Adrenal gland (tissue), 12 donors: ENCODE measurements around the gene VEGFD. TPM values are rescaled to one million over a fixed set of nuclear protein-coding genes. Genes with fewer than 3 reads are reported as not detected.
A peak's percentile ranks its signal among the peaks of the same experiment; 100 is the strongest.

ENCODE experiments used
- DNase-seq, 7 donors: peaks; one replicate each; pipeline ENCODE4 v3.0.0-alpha.2; 2019 to 2020
- H3K27ac ChIP-seq, 5 donors: fragments of 200-600 bp; sonication (generic) in 4 of 5; 1 replicate in 3 of 5; 2 replicates in 2 of 5; pipeline versions ENCODE4 v1.5.1 to v1.8.0; 2016 to 2020; ENCODE audit warnings: mild to moderate bottlenecking in 1 of 5
- H3K27me3 ChIP-seq: fragments of 200-600 bp; 2 replicates; pipeline ENCODE4 v1.8.0; 2021
- H3K36me3 ChIP-seq, 2 donors: fragments of 200-600 bp; replicated peaks in 1 of 2; 1 replicate in 1 of 2; 2 replicates in 1 of 2; pipeline versions ENCODE4 v1.5.1 to v1.8.0; 2018 to 2022
- H3K4me1 ChIP-seq, 2 donors: fragments of 200-600 bp; replicated peaks in 1 of 2; 1 replicate in 1 of 2; 2 replicates in 1 of 2; pipeline versions ENCODE4 v1.5.1 to v1.8.0; 2018 to 2021
- H3K4me3 ChIP-seq, 4 donors: fragments of 200-600 bp; sonication (generic) in 3 of 4; one replicate each; pipeline ENCODE4 v1.5.1; 2016 to 2018
- H3K9me3 ChIP-seq, 3 donors: fragments of 200-600 bp; sonication (generic) in 1 of 3; replicated peaks in 1 of 3; 1 replicate in 2 of 3; 2 replicates in 1 of 3; pipeline versions ENCODE4 v1.5.1 to v1.8.0; 2016 to 2021
- POLR2A ChIP-seq, 2 donors: fragments of 450-650 bp; IDR thresholded peaks; one replicate each; pipeline ENCODE4 v1.6.1; 2017; ENCODE audit warnings: antibody characterized with exemption in 2 of 2, mild to moderate bottlenecking in 2 of 2, moderate library complexity in 1 of 2
- WGBS, 4 donors: extraction: QIAGEN DNeasy Blood & Tissue Kit in 2 of 4; methylation state at CpG; one replicate each; pipeline versions ENCODE4 v1.1.5 to v1.1.7; 2013 to 2017; 5-methylcytosine and 5-hydroxymethylcytosine counted together
- intact Hi-C, 2 donors: fragments of 100-400 bp; cut with DNase I; formaldehyde crosslinking; loops; one replicate each; pipeline versions ENCODE4 v1.14.1 to v1.15.0; 2022 to 2023
- polyA plus RNA-seq, 3 donors: library from polyadenylated mRNA; stranded (reverse); fragments of 200-250 nt in 2 of 3; fragments of 350-450 nt in 1 of 3; fragmentation: Illumina TruSeq in 1 of 3; extraction: RNeasy Lipid Tissue Mini Kit (QIAGEN cat#74804) in 1 of 3; gene quantifications; one replicate each; pipeline ENCODE4 v1.2.3, GENCODE V29; 2013 to 2014
- total RNA-seq, 9 donors: library from RNA; depleted of rRNA in 4 of 9; stranded (reverse); fragments of >200 nt in 4 of 9; fragments of 120-200 nt in 1 of 9; fragmentation: NEBNext Ultra II Directional in 1 of 9; extraction: Animal tissue kit (Norgen Biotek cat#: 25700) in 1 of 9; gene quantifications; one replicate each; pipeline versions ENCODE4 v1.1.0 to v1.2.4, GENCODE V29; 2013 to 2023
- TF ChIP-seq, protein P1 (sequence below), 6 experiments: fragments of 450-650 bp in 4 of 6; fragments of 200-600 bp in 2 of 6; sonication (generic) in 1 of 6; IDR thresholded peaks; 1 replicate in 5 of 6; 2 replicates in 1 of 6; pipeline versions ENCODE4 v1.5.1 to v1.8.0; 2016 to 2021; ENCODE audit warnings: antibody characterized with exemption in 6 of 6, mild to moderate bottlenecking in 2 of 6, moderate library complexity in 1 of 6
- donor health status: healthy with polysubstance abuse.
- donor health status: Bipolar disorder and iron deficiency.
- donor health status: DM: yes; HTN: yes; CAD: no.
- donor health status: DM: no; HTN: no; CAD: no.
- donor health status: DM: no; HTN: no; CAD: no.
- donor health status: DM: yes; HTN: yes; CAD: no.

VEGFD gene
- total and polyA plus RNA-seq, 12 donors = 0.86 to 23.4 (median 11.4) TPM

DNA sequence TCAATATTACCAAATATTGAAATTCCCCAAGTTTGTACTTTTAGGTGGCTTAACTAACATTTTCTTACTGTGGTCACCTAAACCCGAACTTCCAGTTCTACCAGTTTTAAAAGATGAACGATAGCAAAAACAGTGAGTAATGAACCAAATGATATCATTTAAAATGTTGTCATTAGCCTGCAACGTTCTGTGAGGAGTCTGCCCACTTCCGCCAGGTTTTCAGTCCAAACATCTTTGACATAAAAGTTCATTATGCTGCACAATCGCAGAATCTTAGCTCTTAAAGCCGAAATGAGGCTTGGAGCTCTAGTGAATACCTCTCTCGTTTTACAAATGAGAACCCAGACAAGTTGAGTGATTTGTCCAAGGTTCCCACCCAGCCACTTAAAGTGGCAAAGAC lies 49.7 kb downstream of the VEGFD start:
- Histone ChIP-seq H3K36me3 (peaks cover 0 to 8% of the 10 kb centered on the region in 2 donors), H3K9me3 (no peaks in the 10 kb centered on the region), H3K27me3 (no peaks in the 10 kb centered on the region), H3K27ac (peak overlapping the region in 3 of 5 donors; percentile 69 to 92 (median 79)), H3K4me3 (peak overlapping the region in 3 of 4 donors; percentile 42 to 73 (median 52)), H3K4me1 (no peaks in the 10 kb centered on the region)
- TF ChIP-seq POLR2A (IDR thresholded peaks at IDR 0.05) = no peak
- TF ChIP-seq, protein P1, sequence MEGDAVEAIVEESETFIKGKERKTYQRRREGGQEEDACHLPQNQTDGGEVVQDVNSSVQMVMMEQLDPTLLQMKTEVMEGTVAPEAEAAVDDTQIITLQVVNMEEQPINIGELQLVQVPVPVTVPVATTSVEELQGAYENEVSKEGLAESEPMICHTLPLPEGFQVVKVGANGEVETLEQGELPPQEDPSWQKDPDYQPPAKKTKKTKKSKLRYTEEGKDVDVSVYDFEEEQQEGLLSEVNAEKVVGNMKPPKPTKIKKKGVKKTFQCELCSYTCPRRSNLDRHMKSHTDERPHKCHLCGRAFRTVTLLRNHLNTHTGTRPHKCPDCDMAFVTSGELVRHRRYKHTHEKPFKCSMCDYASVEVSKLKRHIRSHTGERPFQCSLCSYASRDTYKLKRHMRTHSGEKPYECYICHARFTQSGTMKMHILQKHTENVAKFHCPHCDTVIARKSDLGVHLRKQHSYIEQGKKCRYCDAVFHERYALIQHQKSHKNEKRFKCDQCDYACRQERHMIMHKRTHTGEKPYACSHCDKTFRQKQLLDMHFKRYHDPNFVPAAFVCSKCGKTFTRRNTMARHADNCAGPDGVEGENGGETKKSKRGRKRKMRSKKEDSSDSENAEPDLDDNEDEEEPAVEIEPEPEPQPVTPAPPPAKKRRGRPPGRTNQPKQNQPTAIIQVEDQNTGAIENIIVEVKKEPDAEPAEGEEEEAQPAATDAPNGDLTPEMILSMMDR (IDR thresholded peaks at IDR 0.05) = no peak
- no peak for DNase-seq
- intact Hi-C loops = no loop called here
- 9 to 44% (median 24%) methylated on average over 7 of the region's 7 CpGs for WGBS, 4 donors

DNA sequence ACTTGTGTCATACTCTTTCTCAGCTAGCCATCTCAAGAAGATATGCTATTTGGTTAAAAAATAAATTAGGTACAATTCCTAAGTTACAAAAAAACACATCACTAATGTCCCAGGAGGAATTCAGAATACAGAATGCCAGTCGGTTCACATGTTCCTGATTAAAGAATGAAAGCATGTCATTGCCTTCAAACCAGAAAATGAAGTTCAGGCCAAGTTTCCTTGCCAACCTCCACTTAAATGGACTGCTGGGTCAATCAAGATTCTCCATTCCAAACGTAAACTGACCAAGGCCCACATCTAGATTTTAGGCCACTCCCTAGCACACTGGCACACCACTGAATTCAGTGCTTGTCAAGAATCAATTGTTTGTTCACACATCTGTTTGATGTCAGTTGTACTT lies 55.4 kb downstream of the VEGFD start:
- no peak for DNase-seq
- Histone ChIP-seq H3K4me3 (no peak overlapping the region), H3K36me3 (peaks cover 0 to 8% of the 10 kb centered on the region in 2 donors), H3K9me3 (no peaks in the 10 kb centered on the region), H3K4me1 (no peaks in the 10 kb centered on the region), H3K27me3 (no peaks in the 10 kb centered on the region), H3K27ac (no peak overlapping the region)
- WGBS, 4 donors = 64 to 76% (median 70%) methylated on average over 1 to 2 of the region's 2 CpGs
- intact Hi-C loops = no loop called here
- no peak for TF ChIP-seq POLR2A (IDR thresholded peaks at IDR 0.05)
- TF ChIP-seq, protein P1 (IDR thresholded peaks at IDR 0.05) = no peak

DNA sequence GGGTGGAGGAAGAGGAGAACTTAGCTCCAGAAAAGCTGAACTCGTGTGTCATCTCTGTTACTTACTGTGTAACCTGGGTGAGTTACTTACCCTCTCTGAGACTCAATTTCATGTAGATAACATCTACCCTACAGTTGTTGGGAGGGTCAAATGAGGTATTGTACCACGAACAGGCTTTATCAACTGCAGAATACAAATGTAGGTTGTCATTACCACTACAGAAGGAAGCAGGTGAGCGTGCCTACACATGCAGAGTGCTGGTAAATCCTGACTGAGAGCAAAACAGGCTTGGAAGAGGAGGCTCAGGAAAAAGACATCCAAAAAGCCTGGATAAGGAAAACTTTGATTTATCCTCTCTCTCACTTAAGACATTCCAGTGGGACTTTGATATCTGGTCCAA lies 56.1 kb downstream of the VEGFD start:
- no peaks in the 10 kb centered on the region for H3K9me3 ChIP-seq
- H3K36me3 ChIP-seq = peaks cover 0 to 8% of the 10 kb centered on the region in 2 donors
- no peak overlapping the region for H3K4me3 ChIP-seq
- intact Hi-C loops = no loop called here
- no peaks in the 10 kb centered on the region for H3K4me1 ChIP-seq
- DNase-seq = no peak
- H3K27me3 ChIP-seq = no peaks in the 10 kb centered on the region
- H3K27ac ChIP-seq = no peak overlapping the region
- WGBS, 4 donors = 67 to 95% (median 81%) methylated on average over 3 of the region's 3 CpGs
- TF ChIP-seq POLR2A (IDR thresholded peaks at IDR 0.05) = no peak
- TF ChIP-seq, protein P1 (IDR thresholded peaks at IDR 0.05) = no peak

DNA sequence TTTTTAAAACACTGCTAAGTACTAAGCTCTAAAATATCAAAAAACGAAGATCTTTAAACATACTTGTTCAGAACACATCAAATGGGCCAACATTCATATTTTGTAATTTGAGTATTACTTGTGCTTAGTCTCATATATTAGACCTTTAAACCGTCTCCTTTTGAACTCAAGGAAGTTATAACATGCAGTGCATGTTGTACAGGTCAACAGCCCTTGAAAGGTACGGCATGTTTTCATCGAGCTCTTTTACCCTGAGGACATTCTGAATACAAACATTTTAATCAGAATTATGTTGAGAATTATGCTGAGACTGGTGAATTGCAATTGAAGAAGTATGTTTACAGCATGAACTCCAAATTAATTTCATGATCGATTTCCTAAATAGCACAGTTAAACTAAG lies 61.7 kb downstream of the VEGFD start:
- Histone ChIP-seq H3K9me3 (no peaks in the 10 kb centered on the region), H3K27ac (no peak overlapping the region), H3K4me1 (no peaks in the 10 kb centered on the region), H3K27me3 (no peaks in the 10 kb centered on the region), H3K36me3 (no peaks in the 10 kb centered on the region), H3K4me3 (no peak overlapping the region)
- intact Hi-C loops = no loop called here
- TF ChIP-seq POLR2A (IDR thresholded peaks at IDR 0.05) = no peak
- TF ChIP-seq, protein P1 (IDR thresholded peaks at IDR 0.05) = no peak
- 66 to 92% (median 85%) methylated on average over 5 of the region's 5 CpGs for WGBS, 4 donors
- DNase-seq = no peak
